ENCODE data around the gene CALCOCO1.

DNA sequence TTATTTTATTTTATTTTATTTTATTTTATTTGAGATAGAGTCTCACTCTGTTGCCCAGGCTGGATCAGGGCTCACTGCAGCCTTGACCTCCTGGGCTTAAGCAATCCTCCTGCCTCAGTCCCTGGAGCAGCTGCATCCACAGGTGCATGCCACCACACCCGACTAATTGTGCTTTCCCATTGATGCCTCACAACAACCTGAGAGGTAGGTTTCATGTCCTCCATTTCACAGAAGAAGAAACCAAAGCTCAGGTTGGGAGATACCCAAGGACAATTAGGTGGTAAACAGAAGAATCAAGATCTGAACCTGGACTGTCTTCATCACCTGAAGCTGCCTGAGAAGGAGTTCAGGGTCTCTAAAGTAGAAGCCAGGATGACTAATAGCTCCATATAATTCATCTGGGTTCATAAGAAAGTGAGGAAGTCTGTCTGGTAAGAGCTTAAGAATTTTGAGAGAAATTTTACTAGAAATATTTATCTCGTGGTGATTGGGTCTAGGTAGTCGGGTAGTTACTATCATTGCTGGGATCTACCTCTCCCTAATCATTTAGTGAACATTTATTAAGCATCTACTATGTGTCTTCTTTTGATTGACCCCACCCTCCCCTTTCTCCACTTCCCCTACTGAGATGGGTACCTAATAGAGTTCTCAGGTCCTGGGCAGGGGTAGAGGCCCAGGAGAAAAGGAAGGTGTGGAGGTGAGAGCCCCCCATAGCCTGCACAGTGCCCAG is 28.1 kb downstream of the CALCOCO1 start:
- no peak for TF ChIP-seq TAF1 (conservative IDR thresholded peaks at IDR 0.05)
- TF ChIP-seq, protein P1, sequence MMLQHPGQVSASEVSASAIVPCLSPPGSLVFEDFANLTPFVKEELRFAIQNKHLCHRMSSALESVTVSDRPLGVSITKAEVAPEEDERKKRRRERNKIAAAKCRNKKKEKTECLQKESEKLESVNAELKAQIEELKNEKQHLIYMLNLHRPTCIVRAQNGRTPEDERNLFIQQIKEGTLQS (IDR thresholded peaks at IDR 0.05) = no peak
- TF ChIP-seq CTCF (IDR thresholded peaks at IDR 0.05; ENCODE audit: low read depth, low read length, missing input control) = no peak
